Measurements from ENCODE around the gene PANX1.

Gene PANX1

GRCh38 chr11:94185416-94186084 is 56.9 kb downstream of the PANX1 start:
- Histone ChIP-seq H3K36me3 (peaks cover 21% of the 10 kb centered on the region), H3K4me1 (no peaks in the 10 kb centered on the region), H3K27me3 (no peaks in the 10 kb centered on the region), H3K4me3 (ENCODE audit: low read depth, low read length) (no peak overlapping the region), H3K9me3 (no peaks in the 10 kb centered on the region)
- no peak for TF ChIP-seq CTCF (IDR thresholded peaks at IDR 0.05; ENCODE audit: low read depth, low read length)
- DNase-seq: no peak

GRCh38 chr11:94186342-94187203 is 57.9 kb downstream of the PANX1 start:
- H3K36me3 ChIP-seq: peaks cover 12% of the 10 kb centered on the region
- no peak for TF ChIP-seq CTCF (IDR thresholded peaks at IDR 0.05; ENCODE audit: low read depth, low read length)
- no peak for DNase-seq
- H3K27me3 ChIP-seq: no peaks in the 10 kb centered on the region
- no peaks in the 10 kb centered on the region for H3K4me1 ChIP-seq
- no peak overlapping the region for H3K4me3 ChIP-seq (ENCODE audit: low read depth, low read length)
- no peaks in the 10 kb centered on the region for H3K9me3 ChIP-seq

GRCh38 chr11:94193288-94193687 is 64.6 kb downstream of the PANX1 start:
- no peak overlapping the region for H3K4me3 ChIP-seq (ENCODE audit: low read depth, low read length)
- no peaks in the 10 kb centered on the region for H3K36me3 ChIP-seq
- H3K27me3 ChIP-seq: no peaks in the 10 kb centered on the region
- H3K4me1 ChIP-seq: no peaks in the 10 kb centered on the region
- no peak for DNase-seq
- no peaks in the 10 kb centered on the region for H3K9me3 ChIP-seq
- no peak for TF ChIP-seq CTCF (IDR thresholded peaks at IDR 0.05; ENCODE audit: low read depth, low read length)

GRCh38 chr11:94194712-94195111 is 66.1 kb downstream of the PANX1 start:
- DNase-seq: no peak
- no peaks in the 10 kb centered on the region for H3K9me3 ChIP-seq
- H3K4me3 ChIP-seq (ENCODE audit: low read depth, low read length): no peak overlapping the region
- no peaks in the 10 kb centered on the region; the same call in 1 of the 2 replicates for H3K4me1 ChIP-seq
- no peak for TF ChIP-seq CTCF (IDR thresholded peaks at IDR 0.05; ENCODE audit: low read depth, low read length)
- H3K36me3 ChIP-seq: no peaks in the 10 kb centered on the region
- H3K27me3 ChIP-seq: no peaks in the 10 kb centered on the region

- Histone ChIP-seq H3K27me3 (no peaks in the 10 kb centered on the region), H3K4me1 (no peaks in the 10 kb centered on the region; the same call in 1 of the 2 replicates), H3K36me3 (no peaks in the 10 kb centered on the region), H3K9me3 (no peaks in the 10 kb centered on the region), H3K4me3 (ENCODE audit: low read depth, low read length) (no peak overlapping the region)
- DNase-seq: no peak
- TF ChIP-seq CTCF (IDR thresholded peaks at IDR 0.05; ENCODE audit: low read depth, low read length): no peak
These were observed 67.7 kb downstream of the PANX1 start for GRCh38 chr11:94196363-94196762.

- Histone ChIP-seq H3K4me3 (ENCODE audit: low read depth, low read length) (no peak overlapping the region), H3K27me3 (no peaks in the 10 kb centered on the region), H3K4me1 (no peaks in the 10 kb centered on the region; the same call in 1 of the 2 replicates), H3K9me3 (no peaks in the 10 kb centered on the region), H3K36me3 (no peaks in the 10 kb centered on the region)
- no peak for TF ChIP-seq CTCF (IDR thresholded peaks at IDR 0.05; ENCODE audit: low read depth, low read length)
- DNase-seq: no peak
These were observed 70.1 kb downstream of the PANX1 start for GRCh38 chr11:94198718-94199117.

Measured in BE2C (cell line).